COLO668 (cell line): Measurements from ENCODE around the gene RBM26.
"Not testable (repeated sequence)": the region's sequence is repeated elsewhere in the genome, so short reads cannot be mapped to it uniquely, and the experiment has no call there.

Source experiments
- DNase-seq: peaks from one replicate; lab custom pipeline; 2025; ENCODE audit not compliant: unreplicated experiment; lab: John Stamatoyannopoulos, UW

RBM26 gene

GRCh38 chr13:79282508-79282907, 123.5 kb downstream of the RBM26 start:
- no peak for DNase-seq

- no peak for DNase-seq
Measured at GRCh38 chr13:79281339-79281747, 124.7 kb downstream of the RBM26 start.

GRCh38 chr13:79279735-79280134, 126.3 kb downstream of the RBM26 start:
- not testable (repeated sequence) for DNase-seq

GRCh38 chr13:79273045-79273444, 133.0 kb downstream of the RBM26 start:
- no peak for DNase-seq

- DNase-seq, result no peak
Measured at GRCh38 chr13:79271616-79272015, 134.4 kb downstream of the RBM26 start.

- no peak for DNase-seq
Measured at GRCh38 chr13:79270859-79271258, 135.2 kb downstream of the RBM26 start.
